Left kidney (tissue), 8 donors: ENCODE measurements around the gene WWOX. TPM values are rescaled to one million over a fixed set of nuclear protein-coding genes. Genes with fewer than 3 reads are reported as not detected.
"Not testable (repeated sequence)": the region's sequence is repeated elsewhere in the genome, so short reads cannot be mapped to it uniquely, and the experiment has no call there.

ENCODE experiments used
- DNase-seq: peaks from one replicate; pipeline ENCODE4 v3.0.0-alpha.2; 2013
- long read RNA-seq, 8 donors: transcript quantifications; one replicate each; lab custom pipeline, GENCODE V29; 2026
- polyA plus RNA-seq: library from polyadenylated mRNA; unstranded; fragments of 120-200 nt; gene quantifications from one replicate; pipeline ENCODE4 v1.2.1, GENCODE V29; 2013; ENCODE audit not compliant: insufficient read length

The WWOX gene
- polyA plus RNA-seq: 34.1 TPM
- long read RNA-seq, donor 1, partial matches to known transcripts: 0 of 7 reads
- long read RNA-seq, donor 1, other reads (novel, unspliced or antisense): 0 of 7 reads
- long read RNA-seq, donor 2, partial matches to known transcripts: 0 of 4 reads
- long read RNA-seq, donor 2, other reads (novel, unspliced or antisense): 0 of 4 reads
- long read RNA-seq, donor 3, partial matches to known transcripts: 22 of 26 reads
- long read RNA-seq, donor 3, other reads (novel, unspliced or antisense): 0 of 26 reads
- long read RNA-seq, donor 4: 0 reads
- long read RNA-seq, donor 5, partial matches to known transcripts: 34 of 40 reads
- long read RNA-seq, donor 5, other reads (novel, unspliced or antisense): 0 of 40 reads
- long read RNA-seq, donor 6, partial matches to known transcripts: 25 of 29 reads
- long read RNA-seq, donor 6, other reads (novel, unspliced or antisense): 0 of 29 reads
- long read RNA-seq, donor 7, partial matches to known transcripts: 26 of 29 reads
- long read RNA-seq, donor 7, other reads (novel, unspliced or antisense): 0 of 29 reads
- long read RNA-seq, donor 8, partial matches to known transcripts: 7 of 9 reads
- long read RNA-seq, donor 8, other reads (novel, unspliced or antisense): 0 of 9 reads

GRCh38 chr16:78099271-78100111 lies at the start of gene WWOX:
WWOX (plus strand) TSS chr16:78099654.
- peak; percentile 97 for DNase-seq

GRCh38 chr16:78050734-78051400 lies 48.6 kb upstream of the WWOX start:
- no peak for DNase-seq

- no peak for DNase-seq
Measured at GRCh38 chr16:78057803-78058564, 41.5 kb upstream of the WWOX start.

- not testable (repeated sequence) for DNase-seq
Measured at GRCh38 chr16:78059806-78060205, 39.6 kb upstream of the WWOX start.

- no peak for DNase-seq
Measured at GRCh38 chr16:78060295-78060694, 39.2 kb upstream of the WWOX start.

GRCh38 chr16:78060809-78061208 lies 38.6 kb upstream of the WWOX start:
- no peak for DNase-seq

- DNase-seq: no peak
Measured at GRCh38 chr16:78065319-78065718, 34.1 kb upstream of the WWOX start.

- DNase-seq: no peak
Measured at GRCh38 chr16:78069913-78070312, 29.5 kb upstream of the WWOX start.

- DNase-seq: no peak
Measured at GRCh38 chr16:78072275-78072674, 27.2 kb upstream of the WWOX start.

- no peak for DNase-seq
Measured at GRCh38 chr16:78075800-78076199, 23.7 kb upstream of the WWOX start.

- no peak for DNase-seq
Measured at GRCh38 chr16:78081341-78081740, 18.1 kb upstream of the WWOX start.

GRCh38 chr16:78091419-78091818 lies 8.0 kb upstream of the WWOX start:
- no peak for DNase-seq

- DNase-seq: no peak
Measured at GRCh38 chr16:78092758-78093157, 6.7 kb upstream of the WWOX start.

GRCh38 chr16:78094166-78094565 lies 5.3 kb upstream of the WWOX start:
- DNase-seq: no peak

GRCh38 chr16:78094998-78095397 lies 4.5 kb upstream of the WWOX start:
- no peak for DNase-seq

GRCh38 chr16:78096386-78096785 lies 3.1 kb upstream of the WWOX start:
- DNase-seq: no peak

GRCh38 chr16:78097548-78097947 lies 1.9 kb upstream of the WWOX start:
- no peak for DNase-seq

GRCh38 chr16:78098087-78098486 lies 1.4 kb upstream of the WWOX start:
- no peak for DNase-seq

GRCh38 chr16:78098595-78099270 lies 721 bp upstream of the WWOX start:
- DNase-seq: no peak

- no peak for DNase-seq
Measured at GRCh38 chr16:78100112-78100467, 636 bp downstream of the WWOX start.

- DNase-seq: no peak
Measured at GRCh38 chr16:78102122-78102660, 2.7 kb downstream of the WWOX start.
